ENCODE results near the gene CX3CR1. TPM values are rescaled to one million over a fixed set of nuclear protein-coding genes. Genes with fewer than 3 reads are reported as not detected.

CX3CR1 gene
- total RNA-seq, 1 donor from 2014 or later: 3.1 TPM

DNA sequence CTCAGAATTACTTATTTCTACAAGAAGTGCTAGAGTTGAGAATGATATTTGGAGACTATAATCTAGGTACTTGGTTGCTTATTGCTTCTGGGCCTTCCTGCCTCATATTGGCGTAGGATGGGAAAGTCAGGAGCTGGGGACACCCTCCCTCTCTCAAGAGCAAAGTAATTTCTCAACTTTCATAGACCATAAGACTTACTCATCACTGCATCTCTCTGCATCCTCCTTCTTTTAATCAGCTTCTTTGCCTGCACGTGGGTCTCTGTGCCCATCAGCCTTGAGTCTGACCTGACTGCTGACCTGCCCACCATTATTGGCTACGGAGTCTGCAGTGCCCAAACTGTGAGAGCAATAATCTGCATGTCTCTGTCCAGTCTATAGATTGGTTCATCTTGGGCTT, 60.1 kb downstream of the CX3CR1 start:
- no peak overlapping the region for H3K4me3 ChIP-seq (ENCODE audit: low read length in 3 of 3)
- H3K27ac ChIP-seq (ENCODE audit: low read depth, low read length): no peak overlapping the region
- H3K4me1 ChIP-seq (ENCODE audit: control insufficient read depth in 3 of 3, insufficient read depth in 3 of 3, low read length in 3 of 3): peaks cover 0 to 4% (median 0%) of the 10 kb centered on the region in 3 donors
- no peak overlapping the region for H3K9ac ChIP-seq (ENCODE audit: low read depth in 1 of 3, low read length in 3 of 3)
- no peaks in the 10 kb centered on the region for H3K36me3 ChIP-seq (ENCODE audit: control insufficient read depth in 3 of 3, insufficient read depth in 3 of 3, low read length in 3 of 3)
- no peaks in the 10 kb centered on the region for H3K27me3 ChIP-seq (ENCODE audit: control insufficient read depth in 3 of 3, insufficient read depth in 3 of 3, low read length in 3 of 3)
- no peaks in the 10 kb centered on the region for H3K9me3 ChIP-seq (ENCODE audit: control insufficient read depth in 3 of 3, low read length in 3 of 3)

DNA sequence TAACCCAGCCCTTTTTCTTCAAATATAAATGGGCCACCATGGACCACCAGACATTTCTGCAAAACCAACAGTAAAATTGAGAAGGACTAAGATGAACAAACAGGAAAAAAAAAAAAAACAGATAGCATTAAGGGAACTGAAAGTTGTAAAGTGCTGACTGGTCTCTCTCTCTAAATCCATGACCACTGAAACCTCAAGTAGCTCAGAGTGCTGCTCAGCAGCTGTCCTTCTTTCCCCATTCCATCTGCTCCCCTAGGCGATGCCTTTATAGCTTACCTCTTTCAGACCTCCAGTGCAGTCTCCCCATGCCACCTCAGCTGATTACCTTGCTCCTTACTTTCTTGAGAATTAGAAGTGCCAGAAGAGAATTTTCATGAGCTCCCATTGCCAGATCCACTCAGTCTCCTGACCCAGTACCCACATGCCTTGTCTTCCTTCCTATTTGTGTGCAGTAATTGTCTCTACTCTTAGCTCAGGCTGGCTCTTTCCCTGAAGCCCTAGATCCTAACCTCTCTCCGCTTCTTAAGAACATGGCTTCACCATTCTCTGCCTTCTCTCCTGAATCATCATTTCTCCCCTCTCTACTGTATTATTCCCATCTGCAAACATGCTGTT, 63.6 kb downstream of the CX3CR1 start:
- Histone ChIP-seq H3K36me3 (ENCODE audit: control insufficient read depth in 3 of 3, insufficient read depth in 3 of 3, low read length in 3 of 3) (no peaks in the 10 kb centered on the region), H3K9me3 (ENCODE audit: control insufficient read depth in 3 of 3, low read length in 3 of 3) (no peaks in the 10 kb centered on the region), H3K4me3 (ENCODE audit: low read length in 3 of 3) (no peak overlapping the region), H3K27ac (ENCODE audit: low read depth, low read length) (no peak overlapping the region), H3K9ac (ENCODE audit: low read depth in 1 of 3, low read length in 3 of 3) (no peak overlapping the region), H3K27me3 (ENCODE audit: control insufficient read depth in 3 of 3, insufficient read depth in 3 of 3, low read length in 3 of 3) (no peaks in the 10 kb centered on the region), H3K4me1 (ENCODE audit: control insufficient read depth in 3 of 3, insufficient read depth in 3 of 3, low read length in 3 of 3) (peaks cover 0 to 4% (median 0%) of the 10 kb centered on the region in 3 donors)

DNA sequence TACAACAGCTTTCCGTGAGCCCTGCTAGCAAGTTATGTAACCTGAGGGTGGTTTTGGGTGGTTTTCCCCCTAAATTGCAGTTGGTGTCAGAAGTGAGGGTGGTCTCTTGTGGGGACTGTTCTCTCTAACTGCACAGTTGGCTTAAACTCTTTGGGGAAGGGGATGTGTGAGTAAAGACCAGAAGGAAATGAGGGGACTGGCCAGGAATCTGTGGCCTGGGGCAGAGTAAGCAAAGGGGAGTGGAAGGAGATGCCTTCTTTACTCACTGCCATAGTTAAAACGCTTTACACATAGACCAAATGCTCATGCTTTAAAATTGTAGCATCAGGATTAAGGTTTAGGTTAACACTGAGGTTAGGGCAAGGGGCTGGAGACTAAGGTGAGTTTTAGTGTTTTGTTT, 66.2 kb downstream of the CX3CR1 start:
- no peak overlapping the region for H3K4me3 ChIP-seq (ENCODE audit: low read length in 3 of 3)
- no peaks in the 10 kb centered on the region for H3K36me3 ChIP-seq (ENCODE audit: control insufficient read depth in 3 of 3, insufficient read depth in 3 of 3, low read length in 3 of 3)
- H3K4me1 ChIP-seq (ENCODE audit: control insufficient read depth in 3 of 3, insufficient read depth in 3 of 3, low read length in 3 of 3): peaks cover 0 to 4% (median under 1%) of the 10 kb centered on the region in 3 donors
- H3K9ac ChIP-seq (ENCODE audit: low read depth in 1 of 3, low read length in 3 of 3): no peak overlapping the region
- H3K27ac ChIP-seq (ENCODE audit: low read depth, low read length): no peak overlapping the region
- H3K9me3 ChIP-seq (ENCODE audit: control insufficient read depth in 3 of 3, low read length in 3 of 3): no peaks in the 10 kb centered on the region
- H3K27me3 ChIP-seq (ENCODE audit: control insufficient read depth in 3 of 3, insufficient read depth in 3 of 3, low read length in 3 of 3): no peaks in the 10 kb centered on the region

Other genes starting within 250 kb of the CX3CR1 start
- gene SCN11A, start 228.1 kb downstream of the CX3CR1 start, total RNA-seq: 2.6 TPM
- gene WDR48, start 228.0 kb downstream of the CX3CR1 start, total RNA-seq: 39.1 TPM
- gene GORASP1, start 172.4 kb downstream of the CX3CR1 start, total RNA-seq: 11.5 TPM
- 1.0 TPM for gene TTC21A, start 172.4 kb downstream of the CX3CR1 start, total RNA-seq
- 8.9 TPM for gene CSRNP1, start 126.4 kb downstream of the CX3CR1 start, total RNA-seq
- 30.8 TPM for gene XIRP1, start 87.4 kb downstream of the CX3CR1 start, total RNA-seq
- gene CCR8, start 49.7 kb upstream of the CX3CR1 start, total RNA-seq: not detected
- gene SLC25A38, start 103.3 kb upstream of the CX3CR1 start, total RNA-seq: 13.6 TPM
- 1,387 TPM for gene RPSA, start 126.7 kb upstream of the CX3CR1 start, total RNA-seq
- gene MOBP, start 187.6 kb upstream of the CX3CR1 start, total RNA-seq: not detected